Glomerular visceral epithelial cell (primary cell): ENCODE data around the gene BAZ2A.
"Not testable (repeated sequence)": the region's sequence is repeated elsewhere in the genome, so short reads cannot be mapped to it uniquely, and the experiment has no call there.

ENCODE experiments used
- DNase-seq: peaks from one replicate; pipeline ENCODE4 v3.0.0-alpha.2; 2016; ENCODE audit errors: extremely low spot score

BAZ2A gene

DNA sequence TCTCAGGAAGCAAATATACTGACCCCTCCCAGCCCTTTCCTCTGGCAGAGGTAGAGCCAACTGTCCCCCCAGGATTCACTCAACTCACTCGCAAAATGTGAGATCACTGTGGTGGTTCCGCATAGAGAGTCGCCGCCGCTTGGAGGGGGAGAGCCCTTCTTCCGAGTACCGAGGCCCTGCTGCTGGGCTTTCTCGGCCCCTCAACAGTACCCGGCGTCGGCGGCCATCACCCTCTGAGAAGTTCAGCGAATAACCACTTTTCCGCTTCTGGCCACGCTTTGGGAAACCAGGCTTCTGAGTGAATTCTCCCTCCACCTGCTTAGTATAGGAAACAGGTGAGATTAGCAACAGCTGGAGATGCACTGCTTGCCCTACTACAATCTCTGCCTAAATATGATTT lies 31.1 kb downstream of the BAZ2A start:
- no peak for DNase-seq

GRCh38 chr12:56596815-56597214 lies 33.3 kb downstream of the BAZ2A start:
- no peak for DNase-seq

DNA sequence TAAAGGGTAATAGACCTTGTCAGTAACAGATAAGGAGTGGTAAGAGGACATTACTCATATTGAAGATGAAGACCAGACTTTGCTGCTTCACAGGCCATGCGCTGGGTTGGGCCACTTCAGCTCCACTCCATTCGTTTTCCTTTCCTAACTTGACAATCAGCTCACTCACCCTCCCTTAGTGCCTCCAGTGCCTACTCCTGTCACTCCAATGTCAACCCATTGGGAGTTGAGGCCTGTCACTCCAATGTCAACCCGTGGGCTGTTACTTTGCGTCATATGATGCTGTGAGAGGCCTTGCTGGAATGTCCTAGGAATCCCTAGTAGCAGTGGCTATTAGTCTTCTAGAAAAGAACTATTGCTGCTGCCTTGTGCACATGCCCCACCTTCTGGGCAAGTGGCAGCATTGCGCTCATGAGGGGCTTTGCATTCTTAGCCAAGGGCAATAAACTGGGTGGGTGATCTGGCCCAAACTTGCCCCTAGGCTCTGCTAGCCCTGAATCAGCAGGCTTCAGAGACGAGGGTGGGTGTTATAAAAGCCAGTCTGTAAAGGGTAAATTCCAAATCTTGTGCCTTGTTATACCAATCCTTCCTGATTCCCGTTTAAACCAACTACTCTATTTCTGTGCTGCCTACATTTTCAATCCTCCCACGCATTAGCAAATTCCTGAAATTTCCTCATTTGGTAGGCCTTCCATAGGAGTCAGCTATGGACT lies 36.1 kb downstream of the BAZ2A start:
- peak; percentile 63 for DNase-seq

DNA sequence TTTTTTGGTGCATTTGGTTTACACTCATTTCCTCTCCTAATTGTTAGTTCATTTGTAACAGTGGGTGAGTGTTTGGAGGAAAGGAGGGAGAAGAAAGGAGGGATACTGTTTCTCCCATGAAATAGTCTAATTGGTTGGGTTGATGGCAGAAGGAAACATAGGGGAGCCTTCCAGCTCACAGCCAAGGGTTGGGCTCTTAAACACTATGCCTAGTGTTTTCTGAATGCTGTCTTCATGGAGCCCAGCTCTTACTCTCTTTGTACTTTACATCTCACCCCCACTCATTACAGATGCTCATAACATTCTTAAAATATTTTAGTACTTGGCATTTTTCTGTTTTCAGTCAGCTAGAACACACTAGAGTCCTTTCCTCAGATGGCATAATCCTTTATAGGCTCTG lies 38.2 kb downstream of the BAZ2A start:
- no peak for DNase-seq

DNA sequence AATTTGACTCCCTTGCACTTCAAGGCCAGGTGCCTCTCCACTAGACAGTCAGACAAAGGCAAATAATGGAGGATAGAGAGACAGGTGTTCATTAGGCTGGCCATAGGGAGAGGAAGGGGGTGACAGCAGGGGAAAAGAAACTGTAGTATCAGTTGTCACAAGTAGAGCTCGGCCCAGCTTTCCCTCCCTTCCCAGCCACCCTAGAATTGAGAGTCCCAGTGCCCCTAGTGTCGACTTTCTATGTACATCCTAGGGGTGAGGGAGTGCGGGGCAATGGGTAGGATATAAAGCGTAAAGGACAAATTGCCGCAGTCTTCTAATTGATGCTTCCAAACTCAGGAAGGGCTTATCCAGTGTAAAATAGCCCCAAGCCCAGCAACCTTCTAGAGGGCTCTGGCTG lies 39.0 kb downstream of the BAZ2A start:
- DNase-seq, result no peak

- peak; percentile 25 for DNase-seq
These were observed 39.8 kb downstream of the BAZ2A start for GRCh38 chr12:56590237-56590830.

GRCh38 chr12:56589783-56590182 lies 40.3 kb downstream of the BAZ2A start:
- no peak for DNase-seq

DNA sequence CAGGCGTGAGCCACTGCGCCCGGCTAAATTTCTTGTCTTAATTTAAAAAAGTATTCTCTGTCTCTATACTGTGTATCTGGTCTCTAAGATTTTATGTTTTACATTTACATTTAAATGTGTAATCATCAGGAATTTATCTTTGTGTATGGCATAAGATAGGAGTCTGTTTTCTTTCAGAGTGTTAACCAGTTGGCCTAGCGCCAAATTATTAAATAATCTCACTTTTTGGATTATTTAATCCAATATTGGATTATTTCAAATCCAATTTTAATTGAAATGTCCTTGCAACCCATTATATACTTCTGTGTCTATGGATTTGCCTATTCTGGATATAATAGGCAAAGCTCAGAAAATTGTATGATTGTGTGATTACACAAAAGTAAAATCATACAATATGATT lies 45.0 kb downstream of the BAZ2A start:
- DNase-seq, result no peak

- peak; percentile 49 for DNase-seq
These were observed 48.5 kb downstream of the BAZ2A start for GRCh38 chr12:56581418-56582145.

DNA sequence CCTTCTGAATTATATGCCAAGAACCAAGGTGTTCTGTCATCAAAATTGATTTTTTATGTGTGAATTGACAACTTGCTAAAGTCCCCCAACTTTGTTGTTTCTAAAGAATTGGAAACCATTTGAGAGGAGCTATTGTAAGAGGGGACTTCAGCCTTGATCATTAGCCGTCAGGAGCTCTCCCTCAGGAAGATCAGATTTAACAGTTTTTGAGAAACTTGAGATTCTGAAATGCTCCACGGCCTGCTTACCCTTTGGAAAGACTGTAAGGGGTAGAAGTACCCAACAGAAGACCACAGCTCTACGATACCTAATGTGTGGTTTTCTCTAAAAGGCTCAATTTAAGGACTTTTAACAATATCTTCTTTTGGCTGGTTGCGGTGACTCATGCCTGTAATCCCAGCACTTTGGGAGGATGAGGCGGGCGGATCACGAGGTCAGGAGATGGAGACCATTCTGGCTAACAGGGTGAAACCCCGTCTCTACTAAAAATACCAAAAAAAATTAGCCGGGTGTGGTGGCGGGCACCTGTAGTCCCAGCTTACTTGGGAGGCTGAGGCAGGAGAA lies 51.1 kb downstream of the BAZ2A start:
- DNase-seq, result no peak

- not testable (repeated sequence) for DNase-seq
These were observed 52.9 kb downstream of the BAZ2A start for GRCh38 chr12:56577248-56577647.

- DNase-seq, result no peak
These were observed 55.9 kb downstream of the BAZ2A start for GRCh38 chr12:56574210-56574609.

DNA sequence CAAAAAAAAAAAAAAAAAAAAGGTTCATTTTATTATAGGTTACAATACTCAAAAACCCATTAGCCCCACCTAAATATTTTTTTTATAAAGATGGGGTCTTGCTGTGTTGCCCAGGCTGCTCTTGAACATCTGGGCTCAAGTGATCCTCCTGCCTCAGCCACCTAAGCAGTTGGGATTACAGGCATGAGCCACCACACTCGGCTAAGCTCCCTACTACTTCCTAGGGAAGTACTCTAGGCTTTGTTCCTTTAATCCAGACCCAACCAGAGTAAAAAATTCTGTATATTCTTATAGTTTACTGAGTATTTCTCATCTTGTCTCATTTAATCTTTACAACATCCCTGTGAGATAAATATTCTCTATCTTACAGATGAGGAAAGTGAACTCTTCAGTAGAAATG lies 57.8 kb downstream of the BAZ2A start:
- DNase-seq, result no peak

GRCh38 chr12:56571121-56571520 lies 59.0 kb downstream of the BAZ2A start:
- no peak for DNase-seq

DNA sequence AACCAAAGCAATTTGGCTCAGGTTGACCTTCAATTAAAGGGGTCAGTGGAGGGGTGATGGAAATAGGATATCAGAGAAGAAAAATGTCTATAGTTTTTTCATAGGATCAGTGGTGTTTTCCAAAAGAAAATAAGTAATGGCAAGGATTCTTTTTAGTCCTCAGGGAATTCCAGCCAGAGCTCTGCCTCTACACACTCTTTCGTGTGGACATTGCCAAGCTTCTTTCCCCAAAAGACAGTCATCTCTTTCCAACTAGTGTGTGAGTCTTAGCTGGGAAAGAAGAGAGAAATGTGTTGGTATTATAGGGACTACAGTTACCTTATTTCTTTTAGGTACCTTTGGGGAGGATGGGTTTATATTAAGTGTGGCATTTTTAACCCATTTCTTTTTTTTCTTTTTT lies 62.0 kb downstream of the BAZ2A start:
- DNase-seq, result no peak

- peak; percentile 50 for DNase-seq
These were observed 64.5 kb downstream of the BAZ2A start for GRCh38 chr12:56565510-56566101.

GRCh38 chr12:56551070-56551469 lies 79.1 kb downstream of the BAZ2A start:
- DNase-seq, result no peak

DNA sequence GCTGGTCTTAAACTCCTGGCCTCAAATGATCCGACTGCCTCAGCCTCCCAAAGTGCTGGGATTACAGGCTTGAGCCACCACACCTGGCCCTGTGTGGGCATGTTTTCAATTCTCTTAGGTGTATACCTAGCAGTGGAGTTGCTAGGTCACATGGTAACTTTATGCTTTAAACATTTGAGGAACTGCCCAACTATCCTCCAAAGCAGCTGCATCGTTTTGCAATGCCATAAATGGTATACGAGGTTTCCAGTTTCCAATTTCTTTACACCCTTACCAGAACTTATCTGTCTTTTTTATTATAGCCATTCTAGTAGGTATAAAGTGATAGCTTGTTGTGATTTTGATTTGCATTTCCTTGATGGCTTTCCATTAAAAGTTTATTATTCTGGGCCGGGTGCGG lies 83.4 kb downstream of the BAZ2A start:
- DNase-seq, result no peak
